SK-N-SH treated with all-trans-retinoic acid at 6 μM for 48 hours (cell line): ENCODE data around the gene ASB10.

Source experiments
- ATAC-seq: fragments of 200-7000 bp; cut with Tn5 transposase; 3 replicates; pipeline ENCODE4 v1.9.1; 2020; ENCODE audit warnings: mild to moderate bottlenecking, moderate library complexity
- ARNTL ChIP-seq: fragments of 450-650 bp; formaldehyde crosslinking; IDR thresholded peaks from 2 replicates; pipeline ENCODE4 v1.5.0; 2020; ENCODE audit warnings: low read depth, mild to moderate bottlenecking, moderate library complexity, borderline replicate concordance
- BACH2 ChIP-seq: fragments of 250-450 bp; sonication (Bioruptor Pico); IDR thresholded peaks from 2 replicates; pipeline ENCODE4 v1.9.0; 2021; ENCODE audit warnings: mild to moderate bottlenecking, borderline replicate concordance
- CSDC2 ChIP-seq: fragments of 250-450 bp; sonication (Bioruptor Pico); IDR thresholded peaks from 2 replicates; pipeline ENCODE4 v1.5.0; 2020; ENCODE audit warnings: mild to moderate bottlenecking, moderate library complexity
- CSRNP3 ChIP-seq: fragments of 250-450 bp; sonication (Bioruptor Pico); IDR thresholded peaks from 2 replicates; pipeline ENCODE4 v1.5.1; 2021; ENCODE audit warnings: mild to moderate bottlenecking, moderate library complexity
- ESRRG ChIP-seq: fragments of 250-450 bp; sonication (Bioruptor Pico); IDR thresholded peaks from 2 replicates; pipeline ENCODE4 v1.6.1; 2021; ENCODE audit warnings: mild to moderate bottlenecking
- ISL1 ChIP-seq: fragments of 250-450 bp; sonication (Bioruptor Pico); IDR thresholded peaks from 2 replicates; pipeline ENCODE4 v2.1.2; 2022; ENCODE audit warnings: mild to moderate bottlenecking, moderate library complexity
- OSR1 ChIP-seq: fragments of 250-450 bp; sonication (Bioruptor Pico); IDR thresholded peaks from 2 replicates; pipeline ENCODE4 v1.8.0; 2022; ENCODE audit warnings: moderate library complexity, mild to moderate bottlenecking, inconsistent platforms
- POU6F1 ChIP-seq: fragments of 250-450 bp; sonication (Bioruptor Pico); IDR thresholded peaks from 2 replicates; pipeline ENCODE4 v1.8.0; 2021; ENCODE audit warnings: low read depth, mild to moderate bottlenecking, moderate library complexity, borderline replicate concordance
- PPARA ChIP-seq: fragments of 250-450 bp; sonication (Bioruptor Pico); IDR thresholded peaks from 2 replicates; pipeline ENCODE4 v1.5.0; 2020; ENCODE audit warnings: mild to moderate bottlenecking, borderline replicate concordance
- RARB ChIP-seq: fragments of 250-450 bp; sonication (Bioruptor Pico); IDR thresholded peaks from 2 replicates; pipeline ENCODE4 v1.8.0; 2021; ENCODE audit warnings: mild to moderate bottlenecking, moderate library complexity
- SNAI2 ChIP-seq: fragments of 250-450 bp; sonication (Bioruptor Pico); IDR thresholded peaks from 2 replicates; pipeline ENCODE4 v1.5.0; 2020; ENCODE audit warnings: mild to moderate bottlenecking, moderate library complexity
- TCF4 ChIP-seq: fragments of 250-450 bp; sonication (Bioruptor Pico); IDR thresholded peaks from 2 replicates; pipeline ENCODE4 v1.8.0; 2021; ENCODE audit warnings: mild to moderate bottlenecking, moderate library complexity, borderline replicate concordance
- TOX ChIP-seq: fragments of 250-450 bp; sonication (Bioruptor Pico); IDR thresholded peaks from 2 replicates; pipeline ENCODE4 v1.8.0; 2021; ENCODE audit warnings: mild to moderate bottlenecking, moderate library complexity, borderline replicate concordance
- ZC3H10 ChIP-seq: fragments of 250-450 bp; sonication (Bioruptor Pico); IDR thresholded peaks from 2 replicates; pipeline ENCODE4 v1.5.1; 2021; ENCODE audit warnings: mild to moderate bottlenecking, moderate library complexity
- ZFP3 ChIP-seq: fragments of 250-450 bp; sonication (Bioruptor Pico); IDR thresholded peaks from 2 replicates; pipeline ENCODE4 v1.5.0; 2020; ENCODE audit warnings: mild to moderate bottlenecking, moderate library complexity
- ZFP30 ChIP-seq: fragments of 450-650 bp; formaldehyde crosslinking; IDR thresholded peaks from 2 replicates; pipeline ENCODE4 v1.5.0; 2022; ENCODE audit warnings: mild to moderate bottlenecking, moderate library complexity
- ZNF565 ChIP-seq: fragments of 450-650 bp; formaldehyde crosslinking; conservative IDR thresholded peaks from 2 replicates; pipeline ENCODE4 v1.5.0; 2020; ENCODE audit warnings: low read depth, mild to moderate bottlenecking, moderate library complexity
- ZNF70 ChIP-seq: fragments of 450-650 bp; formaldehyde crosslinking; IDR thresholded peaks from 2 replicates; pipeline ENCODE4 v1.5.0; 2020; ENCODE audit warnings: mild to moderate bottlenecking, moderate library complexity
- ZNF8 ChIP-seq: fragments of 450-650 bp; formaldehyde crosslinking; IDR thresholded peaks from 2 replicates; pipeline ENCODE4 v1.5.0; 2020; ENCODE audit warnings: mild to moderate bottlenecking, moderate library complexity
- TF ChIP-seq, protein P1 (sequence below): fragments of 250-450 bp; sonication (Bioruptor Pico); IDR thresholded peaks from 2 replicates; pipeline ENCODE4 v1.8.0; 2020; ENCODE audit warnings: mild to moderate bottlenecking, moderate library complexity, borderline replicate concordance
- TF ChIP-seq, protein P2 (sequence below): fragments of 250-450 bp; sonication (Bioruptor Pico); IDR thresholded peaks from 2 replicates; pipeline ENCODE4 v1.5.1; 2020; ENCODE audit warnings: low read depth, mild to moderate bottlenecking, moderate library complexity

ASB10 gene

DNA sequence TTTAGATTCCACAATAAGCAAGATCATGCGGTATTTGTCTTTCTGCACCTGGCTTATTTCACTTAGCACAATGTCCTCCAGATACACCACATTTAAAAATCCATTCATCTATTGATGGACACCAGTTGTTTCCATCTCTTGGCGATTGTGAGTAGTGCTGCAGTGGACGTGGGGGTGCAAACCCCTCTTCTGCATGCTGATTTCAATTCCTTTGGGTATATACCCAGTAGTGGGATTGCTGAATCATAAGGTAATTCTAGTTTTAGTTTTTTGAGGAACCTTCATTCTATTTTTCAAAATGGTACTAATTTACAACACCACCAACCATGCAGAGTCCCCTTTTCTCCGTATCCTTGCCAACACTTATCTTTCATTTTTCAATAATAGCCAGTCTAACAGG is 2.0 kb upstream of the ASB10 start:
- no peak for ATAC-seq

GRCh38 chr7:151188252-151188542 is 1.1 kb upstream of the ASB10 start:
- ATAC-seq = no peak
- no peak for TF ChIP-seq ESRRG (CRISPR knock-in tag)
- no peak for TF ChIP-seq ISL1
- no peak for TF ChIP-seq ZNF8
- no peak for TF ChIP-seq TOX (CRISPR knock-in tag)

More for the DNA sequence above, 2.0 kb upstream of the ASB10 start:
- TF ChIP-seq RARB (no peak), ZNF70 (CRISPR knock-in tag) (no peak), CSRNP3 (CRISPR knock-in tag) (no peak), OSR1 (CRISPR knock-in tag) (no peak), ZNF8 (no peak), ISL1 (no peak), PPARA (CRISPR knock-in tag) (no peak), ARNTL (no peak), ZC3H10 (CRISPR knock-in tag) (no peak)
- TF ChIP-seq, protein P1, sequence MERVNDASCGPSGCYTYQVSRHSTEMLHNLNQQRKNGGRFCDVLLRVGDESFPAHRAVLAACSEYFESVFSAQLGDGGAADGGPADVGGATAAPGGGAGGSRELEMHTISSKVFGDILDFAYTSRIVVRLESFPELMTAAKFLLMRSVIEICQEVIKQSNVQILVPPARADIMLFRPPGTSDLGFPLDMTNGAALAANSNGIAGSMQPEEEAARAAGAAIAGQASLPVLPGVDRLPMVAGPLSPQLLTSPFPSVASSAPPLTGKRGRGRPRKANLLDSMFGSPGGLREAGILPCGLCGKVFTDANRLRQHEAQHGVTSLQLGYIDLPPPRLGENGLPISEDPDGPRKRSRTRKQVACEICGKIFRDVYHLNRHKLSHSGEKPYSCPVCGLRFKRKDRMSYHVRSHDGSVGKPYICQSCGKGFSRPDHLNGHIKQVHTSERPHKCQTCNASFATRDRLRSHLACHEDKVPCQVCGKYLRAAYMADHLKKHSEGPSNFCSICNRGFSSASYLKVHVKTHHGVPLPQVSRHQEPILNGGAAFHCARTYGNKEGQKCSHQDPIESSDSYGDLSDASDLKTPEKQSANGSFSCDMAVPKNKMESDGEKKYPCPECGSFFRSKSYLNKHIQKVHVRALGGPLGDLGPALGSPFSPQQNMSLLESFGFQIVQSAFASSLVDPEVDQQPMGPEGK (CRISPR knock-in tag) = no peak

DNA sequence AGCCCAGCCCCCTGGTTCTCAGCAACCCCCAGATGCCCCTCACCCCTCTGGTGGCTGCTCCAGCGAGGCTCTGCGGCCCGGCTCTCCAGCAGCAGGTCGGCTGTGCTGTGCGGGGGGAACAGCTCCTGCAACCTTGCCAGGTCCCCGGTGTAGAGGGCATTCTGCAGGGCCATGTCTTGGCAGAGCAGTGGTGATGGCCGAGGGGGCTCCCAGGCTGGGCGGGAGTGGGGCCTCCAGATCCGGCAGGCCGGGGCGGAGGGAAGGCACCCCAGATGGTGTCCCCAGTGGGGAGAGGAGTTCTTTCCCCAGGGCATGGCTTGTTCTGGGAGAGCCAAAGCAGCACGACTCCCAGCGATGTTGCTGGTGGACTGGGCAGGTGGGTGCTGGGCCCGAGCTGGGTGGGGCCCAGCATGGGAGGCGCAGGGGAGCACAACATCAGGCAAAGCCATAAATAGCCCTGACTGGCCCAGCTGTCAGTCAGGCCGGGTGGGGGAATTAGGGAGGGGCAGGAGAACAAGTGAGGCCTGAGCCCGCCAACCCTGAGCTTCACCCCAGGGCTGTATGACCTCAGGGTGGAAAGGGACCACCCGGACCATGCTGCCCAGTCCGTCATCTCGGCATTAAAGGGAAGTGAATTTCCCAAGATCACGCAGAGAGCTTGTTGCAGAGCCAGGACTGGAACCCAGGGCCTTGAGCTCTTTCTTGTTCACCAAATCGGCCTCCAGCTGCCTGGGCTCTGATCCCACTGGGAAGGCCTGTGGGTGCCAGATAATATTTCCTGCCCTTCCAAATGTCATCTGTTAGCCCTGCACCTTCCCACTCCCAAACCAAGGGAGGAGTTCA is 580 bp upstream of the ASB10 start:
- TF ChIP-seq, protein P2, sequence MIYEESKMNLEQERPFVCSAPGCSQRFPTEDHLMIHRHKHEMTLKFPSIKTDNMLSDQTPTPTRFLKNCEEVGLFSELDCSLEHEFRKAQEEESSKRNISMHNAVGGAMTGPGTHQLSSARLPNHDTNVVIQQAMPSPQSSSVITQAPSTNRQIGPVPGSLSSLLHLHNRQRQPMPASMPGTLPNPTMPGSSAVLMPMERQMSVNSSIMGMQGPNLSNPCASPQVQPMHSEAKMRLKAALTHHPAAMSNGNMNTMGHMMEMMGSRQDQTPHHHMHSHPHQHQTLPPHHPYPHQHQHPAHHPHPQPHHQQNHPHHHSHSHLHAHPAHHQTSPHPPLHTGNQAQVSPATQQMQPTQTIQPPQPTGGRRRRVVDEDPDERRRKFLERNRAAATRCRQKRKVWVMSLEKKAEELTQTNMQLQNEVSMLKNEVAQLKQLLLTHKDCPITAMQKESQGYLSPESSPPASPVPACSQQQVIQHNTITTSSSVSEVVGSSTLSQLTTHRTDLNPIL (CRISPR knock-in tag) = no peak
- no peak for TF ChIP-seq ZC3H10 (CRISPR knock-in tag)
- TF ChIP-seq CSRNP3 (CRISPR knock-in tag) = no peak
- no peak for TF ChIP-seq ZNF565 (CRISPR knock-in tag)
- TF ChIP-seq ZFP30 (CRISPR knock-in tag) = no peak
- no peak for TF ChIP-seq TCF4 (CRISPR knock-in tag)
- no peak for TF ChIP-seq SNAI2 (CRISPR knock-in tag)
- no peak for TF ChIP-seq PPARA (CRISPR knock-in tag)
- no peak for TF ChIP-seq OSR1 (CRISPR knock-in tag)
- no peak for TF ChIP-seq BACH2 (CRISPR knock-in tag)
- TF ChIP-seq, protein P1 (CRISPR knock-in tag) = no peak
- TF ChIP-seq RARB = no peak
- TF ChIP-seq ZFP3 (CRISPR knock-in tag) = no peak
- no peak for TF ChIP-seq POU6F1 (CRISPR knock-in tag)
- no peak for TF ChIP-seq ZNF8
- no peak for TF ChIP-seq ARNTL
- TF ChIP-seq CSDC2 (CRISPR knock-in tag) = no peak
- TF ChIP-seq ESRRG (CRISPR knock-in tag) = no peak
- ATAC-seq = no peak
